ENCODE measurements around the gene SLC27A5. TPM values are rescaled to one million over a fixed set of nuclear protein-coding genes. Genes with fewer than 3 reads are reported as not detected.

The SLC27A5 gene
- total RNA-seq, 4 donors from 2014 or later, result 1.8 to 10.2 (median 6.7) TPM

GRCh38 chr19:58477871-58478270 lies 33.9 kb downstream of the SLC27A5 start:
- Histone ChIP-seq H3K4me1 (peaks cover 0 to 5% of the 10 kb centered on the region in 2 donors), H3K4me3 (no peak overlapping the region), H3K9me3 (no peaks in the 10 kb centered on the region), H3K27ac (no peak overlapping the region), H3K27me3 (no peaks in the 10 kb centered on the region), H3K36me3 (no peaks in the 10 kb centered on the region)
- no peak for DNase-seq
- TF ChIP-seq POLR2A (IDR thresholded peaks at IDR 0.05), result no peak
- TF ChIP-seq, protein P1, sequence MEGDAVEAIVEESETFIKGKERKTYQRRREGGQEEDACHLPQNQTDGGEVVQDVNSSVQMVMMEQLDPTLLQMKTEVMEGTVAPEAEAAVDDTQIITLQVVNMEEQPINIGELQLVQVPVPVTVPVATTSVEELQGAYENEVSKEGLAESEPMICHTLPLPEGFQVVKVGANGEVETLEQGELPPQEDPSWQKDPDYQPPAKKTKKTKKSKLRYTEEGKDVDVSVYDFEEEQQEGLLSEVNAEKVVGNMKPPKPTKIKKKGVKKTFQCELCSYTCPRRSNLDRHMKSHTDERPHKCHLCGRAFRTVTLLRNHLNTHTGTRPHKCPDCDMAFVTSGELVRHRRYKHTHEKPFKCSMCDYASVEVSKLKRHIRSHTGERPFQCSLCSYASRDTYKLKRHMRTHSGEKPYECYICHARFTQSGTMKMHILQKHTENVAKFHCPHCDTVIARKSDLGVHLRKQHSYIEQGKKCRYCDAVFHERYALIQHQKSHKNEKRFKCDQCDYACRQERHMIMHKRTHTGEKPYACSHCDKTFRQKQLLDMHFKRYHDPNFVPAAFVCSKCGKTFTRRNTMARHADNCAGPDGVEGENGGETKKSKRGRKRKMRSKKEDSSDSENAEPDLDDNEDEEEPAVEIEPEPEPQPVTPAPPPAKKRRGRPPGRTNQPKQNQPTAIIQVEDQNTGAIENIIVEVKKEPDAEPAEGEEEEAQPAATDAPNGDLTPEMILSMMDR (IDR thresholded peaks at IDR 0.05), result no peak
- intact Hi-C loops (cut with DNase I; ENCODE audit: low total_unique reads), result no loop called here

GRCh38 chr19:58477130-58477529 lies 34.7 kb downstream of the SLC27A5 start:
- TF ChIP-seq POLR2A (IDR thresholded peaks at IDR 0.05), result no peak
- TF ChIP-seq, protein P1 (IDR thresholded peaks at IDR 0.05), result no peak
- intact Hi-C loops (cut with DNase I; ENCODE audit: low total_unique reads), result no loop called here
- H3K4me1 ChIP-seq, result peaks cover 0 to 5% of the 10 kb centered on the region in 2 donors
- no peak for DNase-seq
- H3K27me3 ChIP-seq, result no peaks in the 10 kb centered on the region
- no peak overlapping the region for H3K4me3 ChIP-seq
- no peaks in the 10 kb centered on the region for H3K9me3 ChIP-seq
- H3K27ac ChIP-seq, result peak overlapping the region; percentile 84 to 87
- no peaks in the 10 kb centered on the region for H3K36me3 ChIP-seq

GRCh38 chr19:58476498-58477015 lies 35.2 kb downstream of the SLC27A5 start:
- intact Hi-C loops (cut with DNase I; ENCODE audit: low total_unique reads), result no loop called here
- Histone ChIP-seq H3K4me1 (peaks cover 0 to 5% of the 10 kb centered on the region in 2 donors), H3K4me3 (peak overlapping the region; percentile 55 to 58), H3K27me3 (no peaks in the 10 kb centered on the region), H3K9me3 (no peaks in the 10 kb centered on the region), H3K36me3 (no peaks in the 10 kb centered on the region), H3K27ac (peak overlapping the region; percentile 84 to 87)
- TF ChIP-seq, protein P1 (IDR thresholded peaks at IDR 0.05), result no peak
- no peak for TF ChIP-seq POLR2A (IDR thresholded peaks at IDR 0.05)
- DNase-seq, result no peak

- peak; percentile 96 to 98 for DNase-seq
- intact Hi-C loops (cut with DNase I; ENCODE audit: low total_unique reads), result no loop called here
- H3K4me3 ChIP-seq, result peak within 1 kb of the TSS; percentile 55 to 58
- no peaks in the 10 kb centered on the region for H3K9me3 ChIP-seq
- no peaks in the 10 kb centered on the region for H3K27me3 ChIP-seq
- peaks cover 0 to 5% of the 10 kb centered on the region in 2 donors for H3K4me1 ChIP-seq
- H3K27ac ChIP-seq, result peak within 1 kb of the TSS; percentile 84 to 87
- no peaks in the 10 kb centered on the region for H3K36me3 ChIP-seq
- peak in 1 of 2 donors; percentile 55 for TF ChIP-seq POLR2A (IDR thresholded peaks at IDR 0.05)
- TF ChIP-seq, protein P1 (IDR thresholded peaks at IDR 0.05), result peak in 1 of 4 experiments; percentile 4
These were observed 35.9 kb downstream of the SLC27A5 start, which contains the start of gene ZNF446 for GRCh38 chr19:58475714-58476497. ZNF446 (plus strand) TSS chr19:58476352; CDS start chr19:58477219, 867 bp downstream.

All from uterus (tissue), 4 donors.